Measurements from ENCODE around the gene TMEM47. TPM values are rescaled to one million over a fixed set of nuclear protein-coding genes. Genes with fewer than 3 reads are reported as not detected.
A peak's percentile ranks its signal among the peaks of the same experiment; 100 is the strongest.

TMEM47 gene
- 36.6 TPM for total RNA-seq
- long read RNA-seq, full-length matches to known transcripts: 84 of 90 reads
- long read RNA-seq, partial matches to known transcripts: 4 of 90 reads
- long read RNA-seq, other reads (novel, unspliced or antisense): 2 of 90 reads

GRCh38 chrX:34656842-34657725, at the start of gene TMEM47:
Gene TMEM47, minus strand, starts transcription at chrX:34657285. Its CDS starts 256 bp downstream, at chrX:34657029.
- H3K27ac ChIP-seq (replicated peaks): peak within 1 kb of the TSS; percentile 89
- peak within 1 kb of the TSS; percentile 78 for H3K4me3 ChIP-seq
- intact Hi-C loops (cut with micrococcal nuclease): no loop called here
- H3K27me3 ChIP-seq (ENCODE audit: low read depth): no peaks in the 10 kb centered on the region
- H3K9me3 ChIP-seq (replicated peaks): no peaks in the 10 kb centered on the region
- no peaks in the 10 kb centered on the region for H3K36me3 ChIP-seq
- H3K4me1 ChIP-seq: peaks cover 12% of the 10 kb centered on the region
- DNase-seq: peak; percentile 74
- TF ChIP-seq CTCF (IDR thresholded peaks at IDR 0.05; ENCODE audit: borderline replicate concordance): no peak

- Histone ChIP-seq H3K27ac (replicated peaks) (no peak overlapping the region), H3K9me3 (replicated peaks) (peaks cover 12% of the 10 kb centered on the region), H3K27me3 (ENCODE audit: low read depth) (no peaks in the 10 kb centered on the region), H3K36me3 (no peaks in the 10 kb centered on the region), H3K4me1 (no peaks in the 10 kb centered on the region), H3K4me3 (no peak overlapping the region)
- intact Hi-C loops (cut with micrococcal nuclease): no loop called here
- no peak for TF ChIP-seq CTCF (IDR thresholded peaks at IDR 0.05; ENCODE audit: borderline replicate concordance)
- no peak for DNase-seq
These were observed 30.0 kb upstream of the TMEM47 start for GRCh38 chrX:34687095-34687494.

- Histone ChIP-seq H3K9me3 (replicated peaks) (no peaks in the 10 kb centered on the region), H3K27me3 (ENCODE audit: low read depth) (no peaks in the 10 kb centered on the region), H3K36me3 (no peaks in the 10 kb centered on the region), H3K4me3 (no peak overlapping the region), H3K27ac (replicated peaks) (no peak overlapping the region), H3K4me1 (no peaks in the 10 kb centered on the region)
- no peak for TF ChIP-seq CTCF (IDR thresholded peaks at IDR 0.05; ENCODE audit: borderline replicate concordance)
- intact Hi-C loops (cut with micrococcal nuclease): no loop called here
- no peak for DNase-seq
These were observed 2.5 kb upstream of the TMEM47 start for GRCh38 chrX:34659575-34659974.

- no peak overlapping the region for H3K4me3 ChIP-seq
- no peak for DNase-seq
- no peak for TF ChIP-seq CTCF (IDR thresholded peaks at IDR 0.05; ENCODE audit: borderline replicate concordance)
- intact Hi-C loops (cut with micrococcal nuclease): no loop called here
- no peaks in the 10 kb centered on the region for H3K4me1 ChIP-seq
- H3K9me3 ChIP-seq (replicated peaks): no peaks in the 10 kb centered on the region
- H3K27ac ChIP-seq (replicated peaks): no peak overlapping the region
- no peaks in the 10 kb centered on the region for H3K36me3 ChIP-seq
- H3K27me3 ChIP-seq (ENCODE audit: low read depth): no peaks in the 10 kb centered on the region
These were observed 1.2 kb upstream of the TMEM47 start for GRCh38 chrX:34658326-34658725.

- Histone ChIP-seq H3K4me1 (peaks cover 6% of the 10 kb centered on the region), H3K27ac (replicated peaks) (peak overlapping the region; percentile 89), H3K9me3 (replicated peaks) (no peaks in the 10 kb centered on the region), H3K4me3 (peak overlapping the region; percentile 78), H3K27me3 (ENCODE audit: low read depth) (no peaks in the 10 kb centered on the region), H3K36me3 (no peaks in the 10 kb centered on the region)
- DNase-seq: no peak
- no peak for TF ChIP-seq CTCF (IDR thresholded peaks at IDR 0.05; ENCODE audit: borderline replicate concordance)
- intact Hi-C loops (cut with micrococcal nuclease): no loop called here
These were observed 613 bp upstream of the TMEM47 start for GRCh38 chrX:34657726-34658070.

All from left ventricle myocardium inferior (tissue), 1 donor.